Measurements from ENCODE around the gene DYNC1H1. TPM values are rescaled to one million over a fixed set of nuclear protein-coding genes. Genes with fewer than 3 reads are reported as not detected.
A peak's percentile ranks its signal among the peaks of the same experiment; 100 is the strongest.
"Not testable (repeated sequence)": the region's sequence is repeated elsewhere in the genome, so short reads cannot be mapped to it uniquely, and the experiment has no call there.

DYNC1H1 gene
- total and polyA plus RNA-seq, 2 experiments from 2014 or later, result 158 to 434 TPM

GRCh38 chr14:102071283-102071998 lies 107.1 kb downstream of the DYNC1H1 start:
- no peaks in the 10 kb centered on the region for H3K27me3 ChIP-seq
- no peaks in the 10 kb centered on the region for H3K36me3 ChIP-seq
- H3K27ac ChIP-seq, result peak overlapping the region; percentile 30
- no peaks in the 10 kb centered on the region for H3K9me3 ChIP-seq (ENCODE audit: low read depth)
- no peak overlapping the region for H3K4me3 ChIP-seq
- no peaks in the 10 kb centered on the region for H3K4me1 ChIP-seq (ENCODE audit: low read depth)
- TF ChIP-seq CTCF (IDR thresholded peaks at IDR 0.05; ENCODE audit: low read depth, low read length), result no peak
- peak in 1 of 2 donors; percentile 76 for DNase-seq (ENCODE audit: low read depth in 1 of 2, low spot score in 1 of 2)

- H3K36me3 ChIP-seq, result peaks cover 5% of the 10 kb centered on the region
- no peaks in the 10 kb centered on the region for H3K27me3 ChIP-seq
- no peak for DNase-seq (ENCODE audit: low read depth in 1 of 2, low spot score in 1 of 2)
- H3K4me1 ChIP-seq (ENCODE audit: low read depth), result no peaks in the 10 kb centered on the region
- TF ChIP-seq CTCF (IDR thresholded peaks at IDR 0.05; ENCODE audit: low read depth, low read length), result no peak
- H3K9me3 ChIP-seq (ENCODE audit: low read depth), result no peaks in the 10 kb centered on the region
- no peak overlapping the region for H3K4me3 ChIP-seq
- no peak overlapping the region for H3K27ac ChIP-seq
Measured at GRCh38 chr14:102074415-102074964, 110.1 kb downstream of the DYNC1H1 start.

GRCh38 chr14:102075155-102075554 lies 110.8 kb downstream of the DYNC1H1 start:
- H3K36me3 ChIP-seq, result peaks cover 12% of the 10 kb centered on the region
- TF ChIP-seq CTCF (IDR thresholded peaks at IDR 0.05; ENCODE audit: low read depth, low read length), result no peak
- H3K9me3 ChIP-seq (ENCODE audit: low read depth), result no peaks in the 10 kb centered on the region
- DNase-seq (ENCODE audit: low read depth in 1 of 2, low spot score in 1 of 2), result no peak
- H3K4me1 ChIP-seq (ENCODE audit: low read depth), result no peaks in the 10 kb centered on the region
- no peak overlapping the region for H3K4me3 ChIP-seq
- H3K27me3 ChIP-seq, result no peaks in the 10 kb centered on the region
- no peak overlapping the region for H3K27ac ChIP-seq

- Histone ChIP-seq H3K27me3 (no peaks in the 10 kb centered on the region), H3K9me3 (ENCODE audit: low read depth) (no peaks in the 10 kb centered on the region), H3K4me3 (no peak overlapping the region), H3K4me1 (ENCODE audit: low read depth) (no peaks in the 10 kb centered on the region), H3K36me3 (peaks cover 32% of the 10 kb centered on the region), H3K27ac (no peak overlapping the region)
- no peak for DNase-seq (ENCODE audit: low read depth in 1 of 2, low spot score in 1 of 2)
- TF ChIP-seq CTCF (IDR thresholded peaks at IDR 0.05; ENCODE audit: low read depth, low read length), result no peak
Measured at GRCh38 chr14:102077382-102077709, 113.0 kb downstream of the DYNC1H1 start.

GRCh38 chr14:102078361-102078791 lies 114.0 kb downstream of the DYNC1H1 start:
- not testable (repeated sequence) for H3K4me1 ChIP-seq (ENCODE audit: low read depth)

More at GRCh38 chr14:102078361-102078791, 114.0 kb downstream of the DYNC1H1 start:
- not testable (repeated sequence) for DNase-seq (ENCODE audit: low read depth in 1 of 2, low spot score in 1 of 2); H3K9me3 ChIP-seq (ENCODE audit: low read depth); H3K27me3 ChIP-seq; H3K27ac ChIP-seq; H3K4me3 ChIP-seq
- H3K36me3 ChIP-seq, result peaks cover 42% of the 10 kb centered on the region
